Measurements from ENCODE around the gene TMC6.
"Not testable (repeated sequence)": the region's sequence is repeated elsewhere in the genome, so short reads cannot be mapped to it uniquely, and the experiment has no call there.

Gene TMC6

DNA sequence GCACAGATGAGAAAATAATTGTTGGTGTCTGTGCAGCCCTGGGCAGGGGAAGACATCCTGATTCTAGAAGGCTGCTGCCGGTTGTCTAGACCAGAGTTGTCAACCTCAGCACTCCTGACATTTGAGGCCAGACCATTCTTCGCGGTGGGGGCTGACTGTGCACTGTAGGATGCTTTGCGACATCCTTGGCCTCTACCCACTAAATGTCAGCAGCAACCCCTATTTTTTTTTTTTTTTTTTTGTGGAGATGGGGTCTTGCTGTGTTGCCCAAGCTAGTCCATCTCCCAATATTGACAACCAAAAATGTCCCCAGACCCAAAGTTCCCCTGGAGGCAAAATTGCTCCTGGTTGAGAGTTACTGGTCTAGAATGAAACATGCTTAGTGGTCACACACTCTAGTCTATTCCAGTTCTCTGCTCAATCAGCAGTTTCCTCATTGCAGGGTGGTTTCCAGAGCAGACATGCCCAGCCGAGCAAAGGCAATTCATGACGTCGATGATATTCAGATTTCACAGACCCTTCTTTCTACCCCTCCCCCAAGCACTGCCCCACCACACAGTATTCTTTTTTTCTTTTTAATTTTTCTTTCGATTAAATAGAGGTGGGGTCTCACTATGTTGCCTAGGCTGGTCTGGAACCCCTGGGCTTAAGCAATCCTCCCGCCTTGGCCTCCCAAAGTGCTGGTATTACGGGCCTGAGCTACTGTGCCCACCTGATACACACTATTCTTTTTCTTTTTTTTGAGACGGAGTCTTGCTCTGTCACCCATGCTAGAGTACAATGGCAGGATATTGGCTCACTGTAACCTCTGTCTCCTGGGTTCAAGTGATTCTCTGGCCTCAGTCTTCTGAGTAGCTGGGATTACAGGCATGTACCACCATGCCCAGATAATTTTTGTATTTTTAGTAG lies 26.6 kb upstream of the TMC6 start:
- peak in 1 of 51 donors; percentile 15 for DNase-seq

DNA sequence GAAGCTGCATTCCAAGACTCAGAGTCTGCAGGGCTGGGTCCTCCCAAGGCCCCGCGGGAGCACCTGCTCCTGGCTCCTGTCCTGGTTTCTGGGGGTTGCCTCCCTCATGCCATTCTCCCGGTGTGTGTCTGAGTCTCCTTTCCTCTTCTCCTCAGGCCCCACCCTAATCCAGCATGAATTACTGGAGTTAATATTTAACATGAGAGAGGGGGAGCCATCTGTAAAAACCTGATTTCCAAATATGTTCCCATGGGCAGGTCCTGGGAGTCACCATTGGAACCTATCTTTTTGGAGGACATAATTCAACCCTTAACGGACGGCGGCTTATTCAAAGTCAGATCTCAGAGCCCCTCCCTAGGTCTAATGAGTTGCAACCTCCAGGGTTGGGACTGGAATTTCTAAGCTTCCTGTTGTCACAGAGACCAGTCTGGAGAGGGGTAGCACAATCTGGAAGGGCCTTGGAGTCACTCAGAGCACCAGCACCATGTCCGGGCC lies 23.0 kb upstream of the TMC6 start:
- no peak for DNase-seq

DNA sequence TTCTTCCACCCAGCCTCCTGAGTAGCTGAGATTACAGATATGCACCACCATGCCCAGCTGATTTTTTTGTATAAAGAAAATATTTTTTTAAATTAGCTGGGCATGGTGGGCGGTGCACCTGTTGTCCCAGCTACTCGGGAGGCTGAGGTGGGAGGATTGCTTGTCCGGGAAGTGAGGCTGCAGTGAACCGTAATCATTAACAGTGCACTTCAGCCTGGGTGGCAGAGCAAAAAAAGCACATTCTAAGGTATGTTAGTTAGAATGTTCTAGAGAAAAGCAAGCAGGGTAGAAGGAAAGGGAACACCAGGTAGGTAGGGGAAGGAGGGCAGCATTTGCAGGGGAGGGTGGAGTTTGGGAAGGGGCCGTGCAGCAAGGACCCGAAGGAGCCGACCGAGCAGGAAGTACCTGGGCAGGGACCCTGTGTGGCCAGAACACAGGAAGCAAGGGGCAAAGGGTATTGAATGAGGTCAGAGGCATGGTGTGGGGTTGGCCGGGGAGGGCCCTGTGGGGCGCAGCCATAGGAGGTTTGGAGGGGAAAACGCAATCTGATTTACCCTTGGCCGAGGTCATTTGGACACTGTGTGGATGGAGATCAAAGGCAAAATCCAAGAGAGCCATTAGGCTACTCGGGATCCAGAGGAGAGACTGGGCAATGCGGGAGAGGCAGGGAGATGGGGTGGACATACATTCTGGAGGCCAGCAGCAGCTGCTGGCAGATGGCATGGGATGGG lies 19.9 kb upstream of the TMC6 start:
- no peak for DNase-seq

GRCh38 chr17:78147315-78147998 lies 18.9 kb upstream of the TMC6 start:
- DNase-seq: no peak

GRCh38 chr17:78146881-78147280 lies 18.3 kb upstream of the TMC6 start:
- no peak for DNase-seq

DNA sequence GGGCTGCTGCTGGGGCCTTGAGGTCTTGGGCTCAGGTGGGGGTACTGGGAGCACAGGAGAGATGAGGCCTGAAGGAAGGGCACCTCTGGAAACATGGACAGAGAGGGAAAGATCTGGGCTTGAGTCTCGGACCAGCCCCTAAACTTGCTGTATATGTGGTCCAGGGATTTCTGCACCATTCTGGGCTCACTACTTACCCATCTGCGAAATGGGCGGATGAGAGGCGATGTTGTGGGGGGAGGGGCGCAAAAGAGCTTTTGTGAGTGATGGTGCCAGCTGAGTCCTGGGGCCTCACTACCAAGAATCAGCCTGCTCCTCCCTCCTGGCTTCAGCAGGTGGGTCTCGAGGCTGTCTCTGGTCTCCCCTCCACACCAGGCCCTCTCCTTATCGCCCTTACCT lies 17.9 kb upstream of the TMC6 start:
- DNase-seq: no peak

DNA sequence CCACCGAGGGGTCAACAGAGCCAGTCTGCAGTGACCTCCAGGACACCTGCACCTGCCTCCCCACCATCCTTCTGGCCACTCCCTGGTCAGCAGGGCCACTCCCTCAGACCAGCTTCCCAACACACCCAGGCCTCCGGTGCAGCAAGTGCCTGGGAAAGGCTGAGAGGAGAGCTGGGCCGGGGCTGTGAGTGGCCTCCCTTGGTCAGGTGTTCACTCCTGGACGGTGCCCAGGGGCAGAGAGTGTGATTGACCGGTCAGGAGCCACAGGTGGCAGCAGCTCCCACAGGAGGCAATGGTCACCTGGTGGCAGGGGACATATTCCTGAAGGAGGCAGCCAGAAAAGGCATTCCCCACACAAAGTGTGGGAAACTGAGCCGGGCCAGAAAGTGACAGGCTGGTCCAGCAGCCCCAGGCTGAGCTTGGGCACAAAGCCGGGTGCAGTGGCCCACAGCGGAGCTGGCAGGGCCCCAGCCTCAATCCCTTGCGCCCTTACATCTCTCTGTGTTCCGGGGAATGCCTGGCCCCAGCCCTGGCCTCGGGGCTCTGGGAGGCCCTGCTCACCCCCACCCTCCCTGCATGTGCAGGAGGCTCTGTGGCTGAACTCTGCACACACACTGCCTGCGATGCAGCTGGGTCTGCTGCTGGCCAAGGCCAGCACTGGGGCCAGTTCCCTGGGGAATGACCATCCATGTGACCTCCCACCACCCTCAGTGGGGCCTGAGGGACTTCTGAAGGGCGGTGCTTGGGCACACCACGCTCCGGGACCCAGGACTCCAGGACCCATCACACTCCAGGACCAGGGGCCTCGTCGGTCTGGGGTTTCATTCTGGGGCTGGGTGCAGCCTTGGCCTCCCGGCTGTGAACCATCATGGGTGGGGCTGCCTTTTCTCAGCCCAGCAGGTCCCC lies 16.4 kb upstream of the TMC6 start:
- peak in 37 of 51 donors; percentile 21 to 80 (median 49) for DNase-seq

DNA sequence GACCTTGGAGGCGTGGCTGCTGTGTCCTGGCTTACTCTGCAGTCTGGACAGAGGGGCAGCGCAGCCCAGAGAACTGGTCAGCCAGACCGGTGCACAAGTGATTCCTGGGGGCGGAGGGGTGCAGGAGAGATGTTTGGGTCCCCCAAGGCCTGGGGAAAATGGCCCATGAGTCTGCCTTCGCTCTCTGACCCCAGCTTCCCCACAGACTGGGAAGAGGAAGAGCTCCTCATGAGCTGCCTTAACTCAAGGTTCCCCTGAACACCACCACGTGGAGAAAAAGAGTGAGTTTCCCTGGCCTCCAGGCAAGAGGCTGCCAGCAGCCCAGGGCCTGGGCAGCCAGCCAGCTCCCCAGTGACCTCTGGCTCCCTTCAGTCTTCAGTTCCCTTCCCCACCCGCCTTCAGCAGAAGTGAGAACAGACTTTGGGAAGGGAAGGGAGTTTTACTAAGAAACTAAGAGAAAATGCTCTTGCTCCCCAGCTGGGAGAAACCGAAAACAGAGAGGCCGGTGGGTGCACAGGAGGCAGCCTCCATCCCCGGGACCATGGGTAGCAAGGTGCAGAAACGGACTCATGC lies 15.7 kb upstream of the TMC6 start:
- peak in 41 of 51 donors; percentile 14 to 81 (median 67) for DNase-seq

DNA sequence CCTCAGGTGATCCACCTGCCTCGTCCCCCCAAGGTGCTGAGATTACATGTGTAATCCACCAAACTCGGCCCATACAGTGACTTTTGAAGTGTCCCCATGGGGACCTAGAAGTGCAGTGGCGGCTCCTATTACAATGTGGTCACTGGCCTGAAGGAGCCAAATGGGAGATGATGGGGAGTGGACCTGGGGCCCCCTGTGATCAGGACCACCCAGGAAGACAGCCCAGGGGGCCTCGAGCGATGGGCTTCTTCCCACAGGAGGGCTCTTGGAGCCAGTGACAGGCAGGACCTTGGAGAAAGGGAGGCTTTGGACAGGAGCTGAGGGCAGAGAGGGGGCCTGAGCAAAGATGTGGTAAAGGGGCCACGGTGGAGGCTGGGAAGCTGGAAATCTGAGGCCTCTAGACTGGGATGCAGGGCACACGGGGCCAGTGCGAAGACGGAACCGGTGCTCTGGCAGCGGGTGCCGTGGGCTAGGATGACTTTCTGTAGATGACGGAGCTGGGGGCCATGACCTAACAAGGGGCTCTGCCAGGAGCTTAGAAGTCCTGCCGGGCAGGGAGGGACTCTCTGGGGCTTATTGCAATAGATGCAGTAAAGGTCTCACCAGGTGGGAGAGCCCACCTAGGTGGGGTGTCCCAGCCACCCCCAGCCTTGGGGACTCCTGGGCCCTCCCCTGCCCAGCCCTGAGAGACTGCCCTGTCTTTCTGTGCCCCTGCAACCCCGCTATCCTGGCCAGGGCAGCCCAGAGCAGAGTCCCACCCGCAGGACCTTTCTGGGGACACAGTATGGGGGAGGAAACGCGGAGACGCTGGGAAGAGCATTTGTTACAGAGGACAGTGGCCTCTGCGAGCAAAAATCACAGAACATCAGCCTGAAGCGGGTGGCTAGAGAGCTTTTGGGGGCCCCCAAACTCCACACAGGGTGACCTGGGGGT lies 14.9 kb upstream of the TMC6 start:
- DNase-seq: no peak

- DNase-seq: no peak
Measured at GRCh38 chr17:78142119-78142861, 13.7 kb upstream of the TMC6 start.

GRCh38 chr17:78141437-78142118 lies 13.0 kb upstream of the TMC6 start:
- no peak for DNase-seq

DNA sequence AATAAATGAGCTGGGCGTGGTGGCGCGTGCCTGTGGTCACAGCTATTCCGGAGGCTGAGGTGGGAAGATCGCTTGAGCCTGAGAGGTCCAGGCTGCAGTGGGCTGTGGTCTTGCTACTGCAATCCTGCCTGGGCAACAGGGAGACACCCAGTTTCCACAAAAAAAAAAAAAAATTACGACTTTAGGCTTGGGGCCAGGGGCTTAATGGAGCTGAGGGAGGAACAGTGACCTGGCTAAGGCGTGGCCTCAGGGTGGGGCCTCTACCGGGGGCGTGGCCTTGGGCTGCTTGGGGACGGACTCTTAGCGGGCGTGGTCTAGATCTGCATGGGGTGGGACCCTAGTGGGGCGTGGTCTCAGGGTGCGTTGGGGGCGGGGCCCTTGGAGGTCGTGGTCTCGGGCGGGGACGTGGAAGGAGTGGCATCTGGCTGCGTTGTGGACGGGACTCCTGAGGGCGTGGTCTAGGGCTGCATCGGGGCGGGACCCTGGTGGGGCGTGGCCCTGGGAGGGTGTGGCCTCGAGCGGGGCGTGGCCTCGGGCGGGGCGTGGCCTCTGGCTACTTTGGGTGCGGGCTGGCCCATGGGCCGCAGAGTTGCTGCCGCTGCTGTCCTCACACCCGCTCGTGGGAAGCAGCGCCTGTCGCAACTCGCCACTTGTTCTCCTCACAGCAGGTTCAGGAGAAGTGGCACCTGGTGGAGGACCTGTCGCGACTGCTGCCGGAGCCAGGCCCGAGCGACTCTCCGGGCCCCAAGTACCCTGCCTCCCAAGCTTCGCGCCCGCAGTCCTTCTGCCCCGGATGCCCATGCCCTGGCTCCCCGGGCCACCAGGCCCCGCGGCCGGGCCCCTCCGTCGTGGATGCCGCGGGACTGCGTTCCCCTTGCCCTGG lies 11.9 kb upstream of the TMC6 start:
- DNase-seq: peak in 17 of 51 donors; percentile 11 to 56 (median 46)

DNA sequence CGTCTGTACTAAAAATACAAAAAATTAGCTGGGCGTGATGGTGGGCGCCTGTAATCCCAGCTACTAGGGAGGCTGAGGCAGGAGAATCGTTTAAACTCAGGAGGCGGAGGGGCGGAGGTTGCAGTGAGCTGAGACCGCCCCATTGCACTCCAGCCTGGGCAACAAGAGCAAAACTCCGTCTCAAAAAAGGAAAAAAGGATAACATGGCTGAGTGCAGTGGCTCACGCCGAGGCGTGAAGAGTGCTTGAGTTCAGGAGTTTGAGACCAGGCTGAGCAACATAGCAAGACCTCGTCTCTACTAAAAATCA lies 11.3 kb upstream of the TMC6 start:
- not testable (repeated sequence) for DNase-seq

DNA sequence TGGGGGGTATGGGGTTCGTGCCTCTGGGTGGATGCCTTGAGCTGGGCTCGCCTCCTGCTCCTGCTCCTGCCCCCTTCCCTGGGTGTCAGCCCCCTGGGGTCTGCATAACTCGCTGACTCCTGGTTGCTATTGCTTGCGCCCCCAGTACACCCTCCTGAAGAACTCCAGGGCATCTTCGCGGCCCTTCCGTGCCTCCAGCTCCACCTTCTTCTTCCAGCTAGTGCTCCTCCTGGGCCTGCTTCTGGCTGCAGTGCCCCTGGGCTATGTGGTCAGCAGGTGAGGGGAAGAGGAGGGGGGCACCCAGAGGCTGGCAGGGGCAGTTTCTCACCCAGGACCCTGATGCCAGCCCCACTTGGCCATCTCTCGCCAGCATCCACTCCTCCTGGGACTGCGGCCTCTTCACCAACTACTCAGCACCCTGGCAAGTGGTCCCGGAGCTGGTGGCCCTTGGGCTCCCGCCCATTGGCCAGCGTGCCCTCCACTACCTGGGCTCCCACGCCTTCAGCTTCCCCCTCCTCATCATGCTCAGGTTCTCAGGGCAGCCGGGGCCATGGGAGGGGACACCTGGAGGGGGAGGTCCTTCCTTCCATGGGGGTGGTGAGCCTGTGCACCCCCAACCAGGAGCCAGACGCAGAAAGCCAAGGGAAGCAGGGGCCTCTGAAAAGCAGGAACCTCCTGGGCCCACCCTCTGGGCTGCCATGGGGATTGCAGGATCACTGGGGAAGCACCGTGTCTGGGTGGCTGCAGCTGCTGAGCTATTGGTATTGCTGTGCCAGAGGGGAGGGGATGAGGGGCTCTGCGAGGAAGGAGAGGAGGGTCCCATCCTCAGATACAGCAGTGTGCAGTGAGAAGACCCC lies 9.9 kb upstream of the TMC6 start:
- no peak for DNase-seq

- DNase-seq: no peak
Measured at GRCh38 chr17:78137392-78138203, 9.0 kb upstream of the TMC6 start.

Data from hypothalamus (tissue), 51 donors.